NT2/D1 (cell line): ENCODE measurements around the gene KLHL42.

Source experiments
- DNase-seq: peaks from one replicate; pipeline ENCODE4 v3.0.0-alpha.2; 2011; ENCODE audit warnings: low read depth, low spot score
- H3K27me3 ChIP-seq: 2 replicates; pipeline ENCODE4 v1.6.0; 2011; ENCODE audit warnings: mild to moderate bottlenecking; ENCODE audit not compliant: insufficient read length, insufficient read depth
- H3K36me3 ChIP-seq: 2 replicates; pipeline ENCODE4 v1.6.1; 2011; ENCODE audit warnings: mild to moderate bottlenecking, low read length, mixed read lengths; ENCODE audit not compliant: insufficient read depth, insufficient read length
- H3K4me1 ChIP-seq: 2 replicates; pipeline ENCODE4 v1.5.1; 2011; ENCODE audit not compliant: insufficient read depth, insufficient read length
- H3K4me3 ChIP-seq: 2 replicates; pipeline ENCODE4 v1.5.1; 2011; ENCODE audit warnings: low read depth; ENCODE audit not compliant: insufficient read length
- H3K9ac ChIP-seq: 2 replicates; pipeline ENCODE4 v1.6.0; 2011; ENCODE audit warnings: low read depth; ENCODE audit not compliant: insufficient read length
- H3K9me3 ChIP-seq: 2 replicates; pipeline ENCODE4 v1.5.1; 2011; ENCODE audit warnings: mild to moderate bottlenecking, low read length; ENCODE audit not compliant: insufficient read depth
- SUZ12 ChIP-seq: IDR thresholded peaks from 2 replicates; pipeline ENCODE4 v1.6.1; 2011; ENCODE audit not compliant: insufficient read length, insufficient read depth; ENCODE audit errors: extremely low read depth
- YY1 ChIP-seq: IDR thresholded peaks from 2 replicates; pipeline ENCODE4 v1.6.1; 2011; ENCODE audit not compliant: insufficient read length, insufficient read depth
- ZNF274 ChIP-seq: IDR thresholded peaks from 2 replicates; pipeline ENCODE4 v1.6.1; 2011; ENCODE audit warnings: mild to moderate bottlenecking, low read depth, low read length

The KLHL42 gene

DNA sequence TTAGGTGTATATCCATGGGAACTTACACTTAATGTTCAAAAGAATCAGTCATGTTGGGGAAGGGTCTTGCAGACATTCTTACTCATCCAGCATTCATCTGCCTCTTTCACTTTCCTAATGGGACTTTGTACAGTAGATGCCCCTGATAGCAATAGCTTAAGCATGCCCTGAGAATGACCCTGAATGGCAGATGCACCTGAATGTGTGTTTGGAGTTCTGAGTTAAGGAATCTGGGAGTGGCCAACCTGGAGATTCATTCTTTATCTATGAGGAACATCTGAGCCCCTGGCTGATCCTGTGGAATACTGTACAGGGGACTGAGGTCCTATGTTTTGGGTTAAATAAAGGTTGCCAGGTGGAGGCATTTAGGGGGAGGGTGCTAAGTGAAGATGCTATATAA, 71.3 kb downstream of the KLHL42 start:
- Histone ChIP-seq H3K4me3 (no peak overlapping the region), H3K9me3 (no peaks in the 10 kb centered on the region; the same call in 1 of the 2 replicates), H3K27me3 (no peaks in the 10 kb centered on the region), H3K9ac (no peak overlapping the region), H3K4me1 (no peaks in the 10 kb centered on the region), H3K36me3 (no peaks in the 10 kb centered on the region)
- DNase-seq = no peak
- TF ChIP-seq ZNF274 (no peak), SUZ12 (no peak), YY1 (no peak)

- TF ChIP-seq YY1 = no peak
- TF ChIP-seq ZNF274 = no peak
- no peak for TF ChIP-seq SUZ12
- Histone ChIP-seq H3K9me3 (no peaks in the 10 kb centered on the region; the same call in 1 of the 2 replicates), H3K9ac (no peak overlapping the region), H3K36me3 (no peaks in the 10 kb centered on the region), H3K4me3 (no peak overlapping the region), H3K27me3 (no peaks in the 10 kb centered on the region), H3K4me1 (no peaks in the 10 kb centered on the region)
- no peak for DNase-seq
Measured at GRCh38 chr12:27852117-27852516, 72.1 kb downstream of the KLHL42 start.
